Activated naive CD4-positive, alpha-beta T cell treated with anti-CD3 and anti-CD28 coated beads for 36 hours (primary cell): ENCODE measurements around the gene SPACA7. TPM values are rescaled to one million over a fixed set of nuclear protein-coding genes. Genes with fewer than 3 reads are reported as not detected.

Experiments used
- CTCF ChIA-PET: fragments of 350-600 bp; sonication (Branson Sonifier 250); formaldehyde crosslinking; loops from one replicate; lab custom pipeline; 2021; ENCODE audit warnings: antibody characterized with exemption; lab: Charles Lee
- DNase-seq: peaks from one replicate; pipeline ENCODE4 v3.0.0-alpha.2; 2020
- H3K27ac Mint-ChIP-seq: one replicate; pipeline ENCODE4 v1.8.0; 2021; ENCODE audit warnings: mild to moderate bottlenecking, mixed read lengths
- H3K27me3 Mint-ChIP-seq: one replicate; pipeline ENCODE4 v1.8.0; 2021; ENCODE audit warnings: low read depth, mixed read lengths
- H3K36me3 Mint-ChIP-seq: one replicate; pipeline ENCODE4 v1.8.0; 2021; ENCODE audit warnings: low read depth, mixed read lengths
- H3K4me1 Mint-ChIP-seq: one replicate; pipeline ENCODE4 v1.8.0; 2021; ENCODE audit warnings: low read depth, mixed read lengths
- H3K4me3 Mint-ChIP-seq: one replicate; pipeline ENCODE4 v1.8.0; 2021; ENCODE audit warnings: mild to moderate bottlenecking, moderate library complexity, mixed read lengths
- H3K9me3 Mint-ChIP-seq: one replicate; pipeline ENCODE4 v1.8.0; 2021; ENCODE audit warnings: mixed read lengths
- intact Hi-C: fragments of 100-400 bp; cut with micrococcal nuclease; formaldehyde crosslinking; loops from one replicate; pipeline ENCODE4 v1.15.1; 2023
- total RNA-seq, 2 experiments: library from RNA; stranded (reverse); gene quantifications; one replicate each; pipeline ENCODE4 v1.2.3, GENCODE V29; 2021

Gene SPACA7
- total RNA-seq, 2 experiments from 2014 or later: not detected

DNA sequence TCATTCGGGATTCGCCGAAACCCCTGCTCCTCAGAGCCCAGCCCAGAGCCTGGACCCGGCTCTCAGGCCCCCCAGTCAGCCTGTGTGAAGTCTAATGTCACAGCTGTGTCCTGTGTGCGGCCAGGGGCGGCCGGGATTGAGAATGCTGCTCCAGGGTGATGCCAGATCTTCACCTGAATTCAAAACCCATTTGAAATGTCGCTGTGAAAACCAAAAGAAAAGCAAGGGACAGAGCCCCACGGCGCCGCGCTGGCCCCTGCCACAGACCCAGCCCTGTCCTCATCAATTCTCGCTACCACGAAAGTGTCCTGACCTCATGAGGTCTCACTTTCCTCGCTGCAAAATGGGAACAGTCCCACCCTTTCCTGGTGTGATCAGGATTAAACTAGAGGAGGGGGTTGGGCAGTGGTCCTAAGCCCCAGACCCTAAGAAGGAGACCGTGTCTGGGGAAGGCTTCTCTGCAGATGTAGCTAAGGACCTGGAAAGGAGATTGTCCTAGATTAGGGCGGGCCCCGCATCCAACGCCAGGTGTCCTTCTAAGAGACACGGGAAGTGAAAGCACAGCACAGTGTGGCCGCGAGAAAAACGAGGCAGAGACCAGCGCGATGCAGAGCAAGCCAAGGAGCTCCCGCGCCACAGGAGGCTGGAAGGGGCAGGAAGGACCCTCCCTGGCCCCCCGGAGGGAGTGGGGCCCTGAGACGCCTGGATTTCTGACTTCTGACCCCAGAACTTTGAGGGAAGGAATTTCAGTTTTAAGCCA is 34.0 kb upstream of the SPACA7 start:
- intact Hi-C loops: no loop called here
- CTCF ChIA-PET: no interaction called here
- Mint-ChIP-seq H3K4me3 (no peak overlapping the region), H3K36me3 (no peaks in the 10 kb centered on the region), H3K9me3 (peaks cover 8% of the 10 kb centered on the region), H3K27me3 (peaks cover 36% of the 10 kb centered on the region), H3K4me1 (peaks cover 9% of the 10 kb centered on the region), H3K27ac (no peak overlapping the region)
- DNase-seq: no peak

DNA sequence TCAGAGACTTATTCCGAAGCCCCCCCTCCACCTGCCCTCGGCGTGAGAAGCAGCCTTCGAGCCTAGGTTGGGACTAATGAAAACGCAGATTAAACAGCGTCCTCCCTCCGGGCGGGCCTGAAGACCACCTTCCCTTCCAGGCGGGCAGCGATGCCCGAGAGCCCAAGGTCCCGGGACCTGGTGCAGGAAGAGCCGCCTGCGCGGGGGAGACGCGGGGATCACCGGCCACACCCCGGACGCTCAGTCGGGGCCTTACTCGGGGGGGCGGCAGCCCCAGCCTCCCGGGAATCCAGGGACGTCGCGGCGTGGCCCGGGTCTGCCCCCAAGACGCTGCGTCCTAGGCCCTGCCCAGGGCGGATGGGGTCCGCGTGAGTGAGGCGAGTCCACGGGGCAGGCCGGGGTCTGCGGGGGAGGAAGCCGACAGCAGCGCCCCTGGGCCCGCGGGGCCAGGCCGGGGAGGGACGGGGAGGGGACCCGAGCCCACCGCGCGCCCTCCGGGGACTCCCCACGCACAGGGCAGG is 33.3 kb upstream of the SPACA7 start:
- Mint-ChIP-seq H3K9me3 (peaks cover 2% of the 10 kb centered on the region), H3K36me3 (no peaks in the 10 kb centered on the region), H3K27ac (no peak overlapping the region), H3K4me1 (peaks cover 9% of the 10 kb centered on the region), H3K4me3 (no peak overlapping the region), H3K27me3 (peaks cover 42% of the 10 kb centered on the region)
- DNase-seq: no peak
- CTCF ChIA-PET: no interaction called here
- intact Hi-C loops: no loop called here

DNA sequence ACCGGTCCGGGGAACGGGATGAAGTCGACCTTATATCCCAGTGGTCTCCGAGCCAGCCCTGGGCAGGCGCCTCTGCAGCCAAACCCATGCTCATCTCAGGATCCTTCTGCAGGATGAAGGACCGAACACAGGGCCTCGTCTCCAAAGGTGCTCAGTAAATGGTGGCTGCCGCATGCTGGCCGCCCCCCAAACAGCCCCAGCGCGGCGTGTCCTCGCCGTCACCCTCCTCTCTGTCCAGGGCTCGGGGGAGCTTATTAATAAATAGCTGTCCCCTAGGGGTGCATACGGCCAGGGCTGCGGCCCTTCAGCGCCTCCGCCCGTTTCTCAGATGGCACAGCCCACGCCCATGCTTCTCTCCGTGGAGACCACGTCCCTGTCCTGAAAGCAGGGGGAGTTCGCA is 32.6 kb upstream of the SPACA7 start:
- CTCF ChIA-PET: no interaction called here
- intact Hi-C loops: no loop called here

DNA sequence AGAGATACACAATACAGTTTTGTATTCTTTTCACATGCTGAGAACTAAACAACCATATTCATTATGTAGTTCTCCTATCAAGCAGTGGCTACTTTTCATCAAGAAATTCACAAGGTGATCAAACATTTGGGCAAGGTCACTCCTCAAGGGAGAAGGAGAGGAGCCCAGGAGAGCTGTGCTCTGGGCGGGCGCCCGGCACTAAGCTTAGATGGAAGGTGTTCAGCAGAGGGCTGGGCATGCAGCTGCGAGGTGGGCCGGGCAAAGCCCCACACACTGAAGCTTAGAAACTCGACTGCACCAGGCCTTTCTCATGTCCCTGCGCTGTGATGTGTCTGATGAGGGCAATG is 30.4 kb upstream of the SPACA7 start:
- Mint-ChIP-seq H3K4me3 (no peak overlapping the region), H3K27me3 (peaks cover 49% of the 10 kb centered on the region), H3K9me3 (no peaks in the 10 kb centered on the region), H3K4me1 (peaks cover 9% of the 10 kb centered on the region), H3K36me3 (no peaks in the 10 kb centered on the region), H3K27ac (no peak overlapping the region)
- DNase-seq: no peak
- CTCF ChIA-PET: interaction anchor here (1.1 kb wide), 1 partner anchor 98 kb away, joined by 5 read pairs; no protein-coding TSS in a partner anchor
- intact Hi-C loops: no loop called here

More for the DNA sequence above, 32.6 kb upstream of the SPACA7 start:
- Mint-ChIP-seq H3K4me3 (no peak overlapping the region), H3K4me1 (peaks cover 9% of the 10 kb centered on the region), H3K36me3 (no peaks in the 10 kb centered on the region), H3K9me3 (peaks cover 2% of the 10 kb centered on the region), H3K27me3 (peaks cover 47% of the 10 kb centered on the region), H3K27ac (no peak overlapping the region)
- no peak for DNase-seq

DNA sequence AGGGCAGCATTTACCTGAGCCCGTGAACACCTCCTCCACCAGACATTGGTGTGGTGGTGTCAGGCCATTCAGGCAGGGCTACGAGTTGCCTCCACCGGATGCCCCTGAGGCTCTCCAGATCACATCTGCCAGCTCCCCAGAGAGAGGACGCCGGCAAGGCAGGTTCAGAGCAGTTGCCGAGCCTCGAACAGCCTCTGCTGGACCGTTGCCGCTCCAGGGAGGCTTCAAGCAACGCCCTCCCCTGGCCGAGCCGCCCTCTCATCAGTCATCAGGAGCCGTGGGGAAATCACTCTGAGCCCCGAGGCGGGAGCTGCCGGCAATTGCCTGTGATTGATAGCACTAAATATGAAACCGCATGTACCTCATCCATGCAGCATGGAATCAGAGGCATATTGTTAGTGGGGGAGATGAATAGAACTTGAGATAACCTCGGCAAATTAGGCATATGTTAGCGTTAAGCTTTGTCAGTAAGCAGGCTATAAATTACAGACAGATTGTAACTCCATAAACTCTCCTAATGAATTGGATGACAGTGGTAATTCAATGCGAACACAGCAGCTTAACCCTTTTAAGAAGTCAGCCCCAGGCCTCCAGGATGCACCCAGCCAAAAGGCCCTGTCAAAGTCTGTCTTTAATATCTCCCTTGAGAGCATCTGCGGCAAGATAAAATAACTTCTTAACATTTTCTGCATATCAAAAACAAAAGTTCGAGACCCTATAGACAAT is 29.8 kb upstream of the SPACA7 start:
- Mint-ChIP-seq H3K27me3 (peaks cover 53% of the 10 kb centered on the region), H3K9me3 (no peaks in the 10 kb centered on the region), H3K4me1 (peaks cover 9% of the 10 kb centered on the region), H3K27ac (no peak overlapping the region), H3K4me3 (no peak overlapping the region), H3K36me3 (no peaks in the 10 kb centered on the region)
- CTCF ChIA-PET: interaction anchor here (1.1 kb wide), 1 partner anchor 97 kb away, joined by 5 read pairs; no protein-coding TSS in a partner anchor
- DNase-seq: peak; percentile 49
- intact Hi-C loops: no loop called here

DNA sequence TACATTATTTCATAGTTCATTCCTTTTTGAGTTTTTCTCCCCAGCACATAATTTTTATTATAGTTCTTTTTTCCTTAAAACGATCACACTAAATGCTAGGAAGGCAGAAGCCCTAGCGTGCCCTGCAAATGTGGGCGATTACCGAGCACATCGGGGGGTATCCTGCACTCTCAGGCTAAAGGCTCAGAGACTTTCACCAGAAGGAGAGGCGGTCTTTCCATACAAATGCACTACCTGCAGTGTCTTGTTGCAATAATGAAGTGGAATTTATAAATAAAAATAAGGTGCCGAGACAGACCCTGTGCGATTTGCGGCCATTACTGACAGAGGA is 29.3 kb upstream of the SPACA7 start:
- Mint-ChIP-seq H3K36me3 (no peaks in the 10 kb centered on the region), H3K27ac (no peak overlapping the region), H3K27me3 (peaks cover 57% of the 10 kb centered on the region), H3K4me1 (peaks cover 9% of the 10 kb centered on the region), H3K9me3 (no peaks in the 10 kb centered on the region), H3K4me3 (no peak overlapping the region)
- intact Hi-C loops: no loop called here
- no peak for DNase-seq
- CTCF ChIA-PET: no interaction called here

DNA sequence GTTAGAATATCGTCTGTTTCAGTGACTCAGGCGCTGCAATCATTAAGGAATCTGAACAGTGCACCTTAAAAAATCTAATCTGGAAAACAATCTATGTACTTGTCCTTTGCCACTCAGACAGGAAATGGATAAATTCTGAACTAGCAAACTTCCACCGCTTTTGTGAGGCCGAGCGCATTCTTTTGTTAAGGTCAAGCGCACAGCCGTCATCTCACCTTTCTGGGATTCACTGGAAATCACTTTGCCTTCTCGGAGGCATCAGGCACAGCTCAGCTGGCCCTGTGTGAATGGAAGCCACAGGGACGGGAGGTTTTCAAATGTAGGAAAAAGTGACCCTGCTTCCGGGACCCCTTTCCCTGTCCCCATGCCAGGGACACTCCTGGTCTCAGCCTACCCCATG is 28.2 kb upstream of the SPACA7 start:
- intact Hi-C loops: no loop called here
- Mint-ChIP-seq H3K4me3 (no peak overlapping the region), H3K9me3 (no peaks in the 10 kb centered on the region), H3K27me3 (peaks cover 53% of the 10 kb centered on the region), H3K4me1 (peaks cover 9% of the 10 kb centered on the region), H3K36me3 (no peaks in the 10 kb centered on the region), H3K27ac (no peak overlapping the region)
- CTCF ChIA-PET: no interaction called here
- DNase-seq: no peak

DNA sequence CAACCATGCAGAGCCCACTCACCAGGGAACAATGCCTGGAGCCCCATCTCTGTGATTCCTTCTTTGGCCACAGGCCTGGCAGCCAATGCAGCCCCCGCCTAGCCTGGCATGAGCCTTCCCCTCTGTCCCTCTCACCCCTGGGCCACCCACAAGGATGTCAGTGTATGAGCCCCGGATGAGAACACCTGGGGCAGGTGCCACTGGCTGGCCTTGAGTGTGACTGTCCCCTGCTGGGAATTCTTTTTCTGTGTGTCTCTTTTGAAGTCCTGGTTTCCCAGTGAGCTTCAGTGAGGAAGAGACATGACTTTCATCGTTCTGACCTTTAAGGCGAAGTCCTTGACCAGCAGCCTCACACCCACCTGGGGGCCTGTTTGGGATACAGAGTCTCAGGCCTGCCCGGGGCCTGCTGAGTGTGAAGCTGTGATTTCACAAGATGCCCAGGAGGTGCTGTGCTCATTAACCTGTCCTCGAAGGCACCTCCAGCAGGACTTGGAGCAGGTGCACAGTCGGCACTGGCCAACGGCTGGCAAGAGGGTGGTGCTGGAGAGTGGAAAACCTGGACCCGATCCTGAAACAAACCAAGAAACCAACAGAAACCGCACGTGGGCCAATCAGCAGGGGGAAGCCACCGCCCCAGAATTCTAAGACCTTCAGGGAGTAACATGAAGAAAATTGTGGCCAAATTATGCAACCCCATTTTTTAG is 27.4 kb upstream of the SPACA7 start:
- CTCF ChIA-PET: no interaction called here
- Mint-ChIP-seq H3K4me3 (no peak overlapping the region), H3K36me3 (no peaks in the 10 kb centered on the region), H3K4me1 (peaks cover 9% of the 10 kb centered on the region), H3K27me3 (peaks cover 51% of the 10 kb centered on the region), H3K27ac (no peak overlapping the region), H3K9me3 (no peaks in the 10 kb centered on the region)
- intact Hi-C loops: no loop called here
- DNase-seq: no peak

DNA sequence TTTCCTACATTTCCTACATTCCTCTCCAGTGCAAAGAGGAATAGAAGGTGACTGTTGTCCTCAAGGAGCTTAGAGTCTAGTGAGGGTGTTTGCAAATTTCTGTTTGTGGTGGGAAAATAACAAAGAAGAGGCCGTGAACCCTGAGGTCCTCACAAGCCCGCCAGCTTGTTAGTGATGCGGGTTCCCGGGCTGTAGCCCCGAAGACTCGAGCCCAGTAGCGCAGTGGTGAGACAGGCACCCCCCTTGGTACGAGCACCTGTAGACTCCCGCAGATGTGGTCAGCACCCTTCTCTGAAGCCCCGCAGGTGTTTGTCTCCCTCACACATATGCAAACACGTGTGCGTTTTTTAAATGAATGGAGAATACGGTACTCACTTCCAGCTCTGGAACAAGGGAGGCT is 26.5 kb upstream of the SPACA7 start:
- CTCF ChIA-PET: no interaction called here
- H3K27me3 Mint-ChIP-seq: peaks cover 42% of the 10 kb centered on the region
- H3K36me3 Mint-ChIP-seq: no peaks in the 10 kb centered on the region
- intact Hi-C loops: no loop called here
- no peak overlapping the region for H3K27ac Mint-ChIP-seq
- peaks cover 9% of the 10 kb centered on the region for H3K4me1 Mint-ChIP-seq
- H3K4me3 Mint-ChIP-seq: no peak overlapping the region
- no peak for DNase-seq
- no peaks in the 10 kb centered on the region for H3K9me3 Mint-ChIP-seq

DNA sequence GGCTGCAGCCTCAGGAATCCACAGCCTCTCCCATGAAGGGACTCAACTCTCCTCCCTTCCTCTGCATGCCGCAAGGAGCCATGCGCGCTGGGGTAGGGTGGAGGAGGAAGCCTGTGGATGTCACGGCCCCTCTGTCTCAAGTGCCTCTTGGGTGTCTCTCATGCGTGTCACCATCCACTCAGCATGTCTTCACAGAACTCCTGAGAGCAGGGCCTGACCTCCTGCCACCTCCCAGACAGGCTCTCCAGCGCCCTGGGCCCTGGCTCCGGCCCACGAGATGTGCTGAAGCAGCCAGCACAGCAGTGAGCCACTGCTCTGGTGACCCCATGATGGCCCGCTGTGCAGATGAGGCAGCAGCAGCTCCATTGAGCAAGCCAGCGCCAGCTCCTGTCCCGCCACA is 25.9 kb upstream of the SPACA7 start:
- no peak overlapping the region for H3K27ac Mint-ChIP-seq
- DNase-seq: no peak
- intact Hi-C loops: no loop called here
- H3K27me3 Mint-ChIP-seq: peaks cover 38% of the 10 kb centered on the region
- no peak overlapping the region for H3K4me3 Mint-ChIP-seq
- CTCF ChIA-PET: no interaction called here
- H3K36me3 Mint-ChIP-seq: no peaks in the 10 kb centered on the region
- H3K9me3 Mint-ChIP-seq: no peaks in the 10 kb centered on the region
- peaks cover 9% of the 10 kb centered on the region for H3K4me1 Mint-ChIP-seq

DNA sequence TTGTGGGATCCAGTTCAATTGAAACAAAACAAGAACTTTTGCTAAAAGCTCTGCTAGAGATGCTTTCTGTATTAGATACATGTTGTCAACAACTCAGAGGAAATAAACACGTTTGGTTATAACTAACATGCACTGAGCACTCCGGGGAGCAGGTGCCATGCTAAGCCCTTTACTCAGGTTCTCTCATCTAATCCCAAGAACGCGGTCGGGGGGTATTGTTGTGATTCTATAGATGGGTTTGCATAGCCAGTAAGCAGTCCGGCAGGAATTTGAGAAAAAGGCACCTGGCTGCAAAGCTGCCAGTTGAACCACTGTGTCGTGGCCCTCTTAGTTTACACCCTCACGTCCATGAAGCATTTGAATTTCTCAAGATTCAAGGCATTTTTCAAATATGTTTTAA is 24.3 kb upstream of the SPACA7 start:
- Mint-ChIP-seq H3K36me3 (no peaks in the 10 kb centered on the region), H3K9me3 (no peaks in the 10 kb centered on the region), H3K4me3 (no peak overlapping the region), H3K27ac (no peak overlapping the region), H3K27me3 (peaks cover 26% of the 10 kb centered on the region), H3K4me1 (peaks cover 3% of the 10 kb centered on the region)
- intact Hi-C loops: no loop called here
- no peak for DNase-seq
- CTCF ChIA-PET: no interaction called here

DNA sequence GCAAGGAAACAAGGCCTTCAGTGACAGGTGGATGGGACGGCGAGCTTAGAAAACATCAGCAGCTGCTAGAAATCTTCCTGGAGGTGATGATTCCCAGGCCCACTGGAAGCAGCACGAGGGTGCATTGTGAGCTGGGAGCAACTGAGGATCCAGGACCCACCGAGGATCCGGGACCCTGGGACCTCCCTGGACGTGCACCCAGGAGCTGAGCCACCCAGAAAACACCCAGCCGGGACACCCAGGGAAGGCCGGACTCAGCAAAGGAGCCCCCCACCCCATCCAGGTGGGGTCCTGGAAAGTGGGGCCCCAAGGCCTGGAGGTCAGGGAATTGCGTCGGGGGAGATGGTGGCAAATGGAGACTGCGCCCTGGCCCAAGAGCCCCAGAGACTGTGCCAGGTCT is 22.3 kb upstream of the SPACA7 start:
- Mint-ChIP-seq H3K36me3 (no peaks in the 10 kb centered on the region), H3K4me1 (no peaks in the 10 kb centered on the region), H3K4me3 (no peak overlapping the region), H3K27me3 (peaks cover 11% of the 10 kb centered on the region), H3K9me3 (peaks cover 8% of the 10 kb centered on the region), H3K27ac (no peak overlapping the region)
- intact Hi-C loops: no loop called here
- no peak for DNase-seq
- CTCF ChIA-PET: no interaction called here
